NCI-H460 (cell line): ENCODE results near the gene ANKRD33. TPM values are rescaled to one million over a fixed set of nuclear protein-coding genes. Genes with fewer than 3 reads are reported as not detected.

Experiments used
- DNase-seq: peaks from one replicate; pipeline ENCODE4 v3.0.0-alpha.2; 2016; ENCODE audit warnings: low read depth; ENCODE audit errors: extremely low read depth
- total RNA-seq: library from RNA; depleted of rRNA; stranded (reverse); fragments of >200 nt; shearing (Covaris generic); gene quantifications from 2 replicates; pipeline ENCODE4 v1.2.3, GENCODE V29; 2014

Gene ANKRD33
- total RNA-seq, 1 experiment from 2014 or later: not detected

DNA sequence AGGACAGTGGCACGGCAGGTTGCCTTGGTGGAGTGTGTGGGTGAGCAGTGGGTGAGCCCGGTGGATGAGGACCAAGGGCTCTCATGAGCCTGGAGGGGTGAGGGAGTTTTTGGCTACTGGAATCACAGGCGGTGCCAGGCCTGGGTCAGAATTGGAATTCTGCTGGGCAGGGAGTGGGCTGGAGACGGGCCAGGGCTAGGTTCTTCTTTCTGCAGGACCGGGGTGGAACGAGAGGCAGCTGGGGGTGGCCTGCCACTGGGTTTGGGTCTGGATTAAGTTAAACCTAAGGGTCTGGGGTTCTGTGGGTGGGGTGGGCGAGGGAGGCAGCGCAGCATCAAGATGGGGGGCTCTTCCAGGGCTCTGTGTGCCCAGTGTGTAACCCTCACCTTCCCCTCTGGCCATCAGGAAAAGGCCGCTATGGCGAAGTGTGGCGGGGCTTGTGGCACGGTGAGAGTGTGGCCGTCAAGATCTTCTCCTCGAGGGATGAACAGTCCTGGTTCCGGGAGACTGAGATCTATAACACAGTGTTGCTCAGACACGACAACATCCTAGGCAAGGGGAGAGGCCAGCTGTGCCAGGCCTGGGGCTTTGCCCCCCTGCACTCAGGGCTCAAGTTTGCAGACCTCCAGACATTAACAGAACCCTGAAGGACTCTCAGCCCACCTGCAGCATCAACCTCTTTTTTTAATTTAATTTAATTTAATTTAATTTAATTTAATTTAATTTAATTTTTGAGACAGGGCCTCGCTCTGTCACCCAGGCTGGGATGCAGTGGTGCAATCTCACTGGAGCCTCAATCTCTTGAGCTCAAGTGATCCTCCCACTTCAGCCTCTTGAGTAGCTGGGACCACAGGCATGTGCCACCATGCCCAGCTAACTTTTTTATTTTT lies 26.4 kb downstream of the ANKRD33 start:
- no peak for DNase-seq

DNA sequence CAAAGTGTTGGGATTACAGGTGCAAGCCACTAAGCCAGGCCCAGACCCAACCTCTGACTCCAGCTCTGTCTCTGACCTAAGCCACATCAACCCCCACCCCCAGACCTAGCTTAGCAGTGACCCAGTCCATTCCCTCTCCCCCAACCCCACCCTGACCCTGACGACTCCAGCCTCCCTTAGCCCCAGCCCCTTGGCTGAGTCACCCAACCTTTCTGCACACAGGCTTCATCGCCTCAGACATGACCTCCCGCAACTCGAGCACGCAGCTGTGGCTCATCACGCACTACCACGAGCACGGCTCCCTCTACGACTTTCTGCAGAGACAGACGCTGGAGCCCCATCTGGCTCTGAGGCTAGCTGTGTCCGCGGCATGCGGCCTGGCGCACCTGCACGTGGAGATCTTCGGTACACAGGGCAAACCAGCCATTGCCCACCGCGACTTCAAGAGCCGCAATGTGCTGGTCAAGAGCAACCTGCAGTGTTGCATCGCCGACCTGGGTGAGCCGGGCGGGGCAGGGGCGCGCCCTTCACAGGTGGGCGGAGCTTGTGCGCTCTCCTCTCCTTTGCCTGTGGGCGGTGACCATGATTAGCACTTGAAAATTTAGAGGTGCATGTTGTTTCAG lies 27.2 kb downstream of the ANKRD33 start:
- no peak for DNase-seq

GRCh38 chr12:51915951-51916350 lies 28.0 kb downstream of the ANKRD33 start:
- DNase-seq: no peak

DNA sequence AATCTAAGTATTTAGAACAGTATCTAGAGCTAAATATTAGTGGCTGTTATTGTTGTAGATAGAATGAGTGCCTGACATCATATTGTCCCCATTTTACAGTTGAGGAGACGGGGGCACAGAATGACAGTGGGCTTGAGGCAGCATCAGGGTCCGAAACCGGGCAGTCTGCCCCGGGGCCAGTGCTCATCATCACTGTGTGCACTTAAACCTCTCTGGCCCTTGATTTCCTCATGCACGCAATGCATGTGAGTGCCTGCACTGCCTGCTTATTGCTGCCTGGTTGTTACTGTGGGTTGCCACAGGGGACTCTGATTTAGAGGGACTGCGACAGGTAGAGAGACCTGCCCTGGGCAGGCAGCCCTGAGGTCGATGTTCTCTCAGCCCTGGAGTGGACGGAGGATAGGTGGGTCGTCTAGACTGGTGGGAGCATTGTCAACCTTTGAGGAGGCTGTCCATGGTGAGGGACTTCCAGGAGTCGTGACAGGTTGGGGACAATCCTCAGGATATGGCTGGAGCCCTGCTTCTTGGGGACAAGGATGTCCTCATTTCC lies 29.2 kb downstream of the ANKRD33 start:
- DNase-seq: no peak

GRCh38 chr12:51917746-51918453 lies 30.0 kb downstream of the ANKRD33 start:
- no peak for DNase-seq

DNA sequence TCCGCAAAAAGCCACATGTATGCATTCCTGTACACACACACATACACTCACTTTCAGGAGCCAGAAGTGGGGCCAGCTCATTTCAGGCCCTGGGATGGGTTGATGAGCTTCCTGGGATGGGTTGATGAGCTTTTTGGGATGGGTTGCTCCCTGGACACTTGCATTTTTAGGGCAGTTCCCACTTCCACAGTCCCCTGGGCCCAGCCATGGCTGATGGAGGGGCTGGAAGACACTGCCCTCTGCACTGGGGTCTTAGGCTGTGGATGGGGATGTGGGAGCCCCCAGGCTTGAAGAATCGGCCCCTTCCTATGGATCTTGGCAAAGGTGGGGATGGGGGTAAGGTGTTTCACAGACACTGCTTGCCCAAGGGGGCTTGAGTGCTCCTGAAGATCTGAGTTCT lies 32.1 kb downstream of the ANKRD33 start:
- DNase-seq: no peak

GRCh38 chr12:51921017-51921725 lies 33.3 kb downstream of the ANKRD33 start:
- no peak for DNase-seq

DNA sequence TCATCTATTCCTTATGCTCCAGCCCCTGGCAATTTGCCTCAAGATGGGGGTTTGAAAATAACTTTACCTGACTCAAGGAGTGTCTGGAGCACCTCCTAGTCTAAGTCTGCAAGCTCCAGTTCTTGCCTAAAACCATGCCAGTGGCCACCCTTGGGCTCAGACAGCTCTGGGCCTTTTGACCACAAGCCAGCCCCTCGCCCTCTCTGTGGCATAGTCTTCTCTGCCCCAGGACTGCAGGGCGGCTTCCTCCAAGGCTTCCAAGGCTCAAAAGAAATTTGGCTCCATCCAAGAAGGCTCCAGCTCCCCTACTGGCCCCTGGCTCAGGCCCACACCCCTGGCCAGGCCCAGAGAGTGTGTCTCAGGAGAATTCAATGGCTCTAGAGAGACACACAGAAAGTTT lies 34.2 kb downstream of the ANKRD33 start:
- no peak for DNase-seq

DNA sequence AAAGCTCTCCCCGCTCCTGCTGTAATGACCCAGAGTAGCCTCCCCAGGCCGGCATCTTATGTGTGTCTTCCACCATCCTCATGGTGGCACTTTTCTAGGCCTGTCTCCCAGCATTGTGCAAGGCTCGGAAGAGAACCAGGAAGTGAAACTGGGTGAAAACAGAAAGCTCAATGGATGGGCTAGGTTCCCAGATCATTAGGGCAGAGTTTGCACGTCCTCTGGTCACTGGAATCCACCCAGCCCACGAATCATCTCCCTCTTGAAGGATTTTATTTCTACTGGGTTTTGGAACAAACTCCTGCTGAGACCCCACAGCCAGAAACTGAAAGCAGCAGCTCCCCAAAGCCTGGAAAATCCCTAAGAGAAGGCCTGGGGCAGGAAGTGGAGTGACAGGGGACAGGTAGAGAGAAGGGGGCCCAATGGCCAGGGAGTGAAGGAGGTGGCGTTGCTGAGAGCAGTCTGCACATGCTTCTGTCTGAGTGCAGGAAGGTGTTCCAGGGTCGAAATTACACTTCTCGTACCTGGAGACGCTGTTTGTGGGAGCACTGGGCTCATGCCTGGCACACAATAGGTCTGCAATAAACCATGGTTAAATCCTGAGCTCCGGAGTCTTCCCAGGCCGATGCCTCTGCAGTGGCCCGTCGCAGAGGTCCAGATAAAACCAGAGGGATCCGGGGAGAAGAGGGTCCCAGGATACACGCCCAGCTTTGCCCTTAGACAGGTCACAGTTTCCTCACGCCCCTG lies 35.0 kb downstream of the ANKRD33 start:
- DNase-seq: no peak

- DNase-seq: peak; percentile 7
Observed at GRCh38 chr12:51923506-51924365, 35.8 kb downstream of the ANKRD33 start.

GRCh38 chr12:51924551-51925319 lies 36.8 kb downstream of the ANKRD33 start:
- DNase-seq: no peak

DNA sequence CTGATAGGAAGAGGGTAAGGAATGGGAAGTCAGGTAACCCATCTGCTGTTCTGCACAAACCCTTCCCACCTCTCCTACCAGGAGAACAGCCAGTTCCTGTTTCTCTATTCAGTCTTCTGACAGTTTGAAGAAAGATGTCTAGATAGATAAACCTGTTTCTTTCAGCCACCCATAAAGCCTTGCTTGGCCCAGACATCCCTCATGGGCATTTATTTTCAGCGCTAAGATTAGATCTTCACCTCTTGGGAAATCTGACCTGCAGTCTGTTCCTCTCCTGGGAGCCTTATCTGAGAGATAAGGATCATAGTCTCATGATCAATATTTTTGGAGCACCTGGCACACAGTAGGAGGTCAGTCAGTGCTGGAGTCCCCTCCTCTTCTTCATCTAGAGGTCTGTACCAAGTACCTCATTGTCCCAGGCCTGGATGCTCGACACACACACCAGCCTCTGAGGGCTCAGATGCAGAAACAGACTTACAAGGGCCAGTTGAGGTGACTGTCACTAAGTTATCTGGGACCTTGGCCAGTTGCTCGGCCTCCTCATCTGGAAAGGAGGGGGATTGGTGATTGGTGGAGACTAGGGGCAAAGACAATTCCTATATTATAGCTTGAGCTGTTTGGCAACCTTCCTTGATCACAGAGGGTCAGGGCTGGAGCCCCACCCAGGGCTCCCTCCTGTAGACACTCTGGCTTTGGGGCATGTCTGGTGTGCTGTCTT lies 37.6 kb downstream of the ANKRD33 start:
- DNase-seq: no peak

DNA sequence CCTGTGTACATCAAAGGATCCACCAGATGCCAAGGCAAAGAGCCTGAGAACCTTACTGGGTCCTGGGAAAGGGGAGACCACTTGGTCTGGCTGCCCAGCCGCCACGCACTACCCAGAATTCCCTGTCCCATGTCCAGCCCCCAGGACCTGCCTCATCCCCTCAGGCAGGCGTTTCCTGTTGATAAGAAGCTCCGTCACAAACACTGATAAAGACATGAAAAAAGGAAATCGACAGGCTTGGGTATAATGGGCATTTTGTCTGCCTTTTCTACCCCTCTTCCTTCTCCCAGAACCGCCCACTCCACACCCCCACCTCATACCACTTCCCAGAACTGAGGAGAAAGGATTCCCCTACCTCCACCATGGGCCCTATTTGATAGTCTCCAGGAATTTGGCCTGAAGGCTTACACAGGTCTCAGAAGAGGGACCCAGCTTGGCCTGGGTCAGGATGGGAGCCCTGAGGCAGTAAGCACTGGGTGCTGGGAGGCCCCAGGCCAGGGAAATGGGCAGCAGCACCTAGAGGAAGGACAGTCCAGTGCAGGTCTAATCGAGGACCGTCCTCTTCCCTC lies 38.2 kb downstream of the ANKRD33 start:
- no peak for DNase-seq

- DNase-seq: no peak
Observed at GRCh38 chr12:51926718-51927117, 38.8 kb downstream of the ANKRD33 start.

DNA sequence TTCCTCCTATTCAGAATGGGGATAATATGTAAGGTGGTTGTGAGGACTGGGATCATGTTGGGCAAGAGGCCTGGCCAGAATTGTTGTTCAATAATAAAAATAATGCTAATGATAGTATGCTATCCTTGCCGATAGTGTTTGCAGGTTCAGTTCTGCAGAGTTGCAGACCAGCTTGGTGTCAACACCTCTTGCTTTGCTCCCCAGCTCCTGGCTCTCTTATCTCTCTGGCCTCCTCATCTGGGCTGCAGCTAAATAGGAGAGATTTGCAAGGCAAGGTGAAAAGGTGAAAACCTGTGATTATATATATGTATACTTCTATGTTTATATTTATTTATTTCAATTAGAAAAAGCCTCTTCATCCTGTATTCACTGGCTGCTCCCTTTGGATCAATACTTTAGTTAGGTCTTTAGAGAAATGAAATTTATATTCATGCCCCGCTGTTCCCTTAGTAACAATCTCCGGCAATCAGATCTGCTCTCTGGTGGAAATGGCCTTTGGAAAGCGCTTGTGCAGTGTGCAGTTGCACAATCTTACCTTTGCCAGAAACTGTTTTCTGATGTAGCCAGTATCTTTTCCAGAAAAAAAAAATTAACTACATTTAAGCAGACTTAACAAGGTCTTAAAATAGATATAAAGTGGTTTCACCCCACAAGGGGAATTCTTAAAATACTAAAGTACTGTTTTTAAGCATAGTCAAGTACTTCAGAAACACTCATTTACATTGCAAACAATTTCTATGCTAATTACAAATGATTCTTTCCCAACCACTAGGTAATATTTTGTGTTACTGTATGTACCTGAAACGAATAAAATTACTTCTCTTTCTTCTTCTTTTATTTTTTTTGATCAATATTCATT lies 44.5 kb downstream of the ANKRD33 start:
- DNase-seq: no peak

DNA sequence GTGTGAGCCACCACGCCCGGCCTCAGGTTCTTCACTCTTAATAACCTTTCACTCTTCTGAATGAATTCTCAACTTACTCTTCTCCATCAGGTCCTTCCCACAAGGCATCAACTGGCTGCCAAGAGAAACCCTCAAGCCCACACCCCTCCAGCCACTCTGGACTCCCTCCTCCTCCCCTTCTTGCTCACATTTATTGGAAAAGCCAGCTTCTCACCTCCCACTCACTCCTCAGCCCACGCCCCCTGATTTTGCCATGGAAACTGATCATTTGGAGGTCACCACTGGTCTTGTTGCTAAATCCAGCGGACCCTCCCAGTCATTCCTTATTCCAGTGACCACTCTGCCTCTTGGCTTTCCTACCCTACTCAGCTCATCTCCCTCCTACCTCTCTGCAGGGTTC lies 46.2 kb downstream of the ANKRD33 start:
- DNase-seq: no peak
